ENCODE data around the gene SLC10A7.

The SLC10A7 gene

DNA sequence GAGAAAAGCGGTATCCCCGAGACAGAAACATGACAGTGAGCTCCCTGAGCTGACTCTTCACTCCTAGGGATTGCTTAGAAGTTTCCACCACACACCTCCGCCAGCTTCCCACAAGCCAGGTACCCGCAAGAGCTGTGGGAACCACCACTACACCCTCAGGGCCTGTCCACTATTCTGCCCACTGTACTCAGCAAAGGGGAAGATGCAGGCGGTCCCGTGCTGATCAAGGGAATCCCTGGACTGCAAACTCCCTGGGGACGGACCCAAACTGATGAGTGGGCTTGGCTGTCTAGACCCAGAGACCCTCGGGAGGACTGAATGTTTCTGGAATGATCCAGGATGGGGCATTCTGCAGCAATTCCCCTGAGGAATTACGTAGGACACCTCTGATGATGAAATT, 277.2 kb downstream of the SLC10A7 start:
- Histone ChIP-seq H3K9me2 (replicated peaks; ENCODE audit: insufficient read depth, low read length) (no peaks in the 10 kb centered on the region), H4K20me1 (ENCODE audit: low read depth, low read length) (no peaks in the 10 kb centered on the region), H2AFZ (ENCODE audit: low read depth, low read length, severe bottlenecking) (no peak overlapping the region), H3K9ac (ENCODE audit: low read length) (no peak overlapping the region), H3K4me3 (ENCODE audit: insufficient read depth, low read length, poor library complexity, severe bottlenecking) (no peak overlapping the region), H3K79me2 (ENCODE audit: insufficient read depth, low read length) (no peaks in the 10 kb centered on the region), H3K36me3 (ENCODE audit: low read length) (no peaks in the 10 kb centered on the region), H3K4me2 (ENCODE audit: low read depth, low read length, poor library complexity, severe bottlenecking) (no peak overlapping the region), H3K9me3 (ENCODE audit: insufficient read depth, low read length) (no peaks in the 10 kb centered on the region), H3F3A (ENCODE audit: insufficient read depth) (no peaks in the 10 kb centered on the region), H3K27me3 (ENCODE audit: low read length) (no peaks in the 10 kb centered on the region), H3K27ac (ENCODE audit: low read depth, low read length) (no peak overlapping the region)
- TF ChIP-seq CTCF (IDR thresholded peaks at IDR 0.05; ENCODE audit: insufficient read depth, low read length, poor library complexity, severe bottlenecking) (no peak), EZH2phosphoT487 (conservative IDR thresholded peaks at IDR 0.05; ENCODE audit: low read length) (no peak)

DNA sequence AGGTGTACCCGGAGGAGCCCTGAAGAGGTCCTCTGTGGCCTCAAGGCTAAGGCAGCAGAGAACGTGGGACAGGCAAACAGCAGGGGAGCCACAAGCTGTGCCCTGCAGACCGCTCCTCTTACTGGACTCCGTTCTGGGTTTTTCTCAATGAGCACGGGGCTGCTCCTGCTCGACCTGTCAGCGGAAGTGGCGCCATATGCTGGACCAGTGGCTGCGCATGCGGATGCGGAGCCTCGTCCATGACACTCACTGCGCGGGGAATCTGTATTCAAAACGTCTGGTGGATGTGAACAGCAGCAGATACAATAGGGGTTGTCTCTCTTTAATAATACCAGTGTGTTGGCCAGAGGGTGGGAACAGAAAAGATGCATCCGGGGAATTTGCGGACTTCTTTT, 277.9 kb downstream of the SLC10A7 start:
- peak overlapping the region; percentile 11 for H3K4me2 ChIP-seq (ENCODE audit: low read depth, low read length, poor library complexity, severe bottlenecking)
- no peak overlapping the region for H3K27ac ChIP-seq (ENCODE audit: low read depth, low read length)
- H3K36me3 ChIP-seq (ENCODE audit: low read length): no peaks in the 10 kb centered on the region

GRCh38 chr4:146243141-146243882, 278.4 kb downstream of the SLC10A7 start:
- Histone ChIP-seq H3K9me3 (ENCODE audit: insufficient read depth, low read length) (no peaks in the 10 kb centered on the region), H2AFZ (ENCODE audit: low read depth, low read length, severe bottlenecking) (peak overlapping the region; percentile 4), H3K79me2 (ENCODE audit: insufficient read depth, low read length) (no peaks in the 10 kb centered on the region), H3K36me3 (ENCODE audit: low read length) (no peaks in the 10 kb centered on the region), H3K9ac (ENCODE audit: low read length) (no peak overlapping the region), H3K27ac (ENCODE audit: low read depth, low read length) (no peak overlapping the region), H3K27me3 (ENCODE audit: low read length) (no peaks in the 10 kb centered on the region), H3K9me2 (replicated peaks; ENCODE audit: insufficient read depth, low read length) (no peaks in the 10 kb centered on the region), H3K4me2 (ENCODE audit: low read depth, low read length, poor library complexity, severe bottlenecking) (peak overlapping the region; percentile 11), H4K20me1 (ENCODE audit: low read depth, low read length) (no peaks in the 10 kb centered on the region), H3F3A (ENCODE audit: insufficient read depth) (no peaks in the 10 kb centered on the region), H3K4me3 (ENCODE audit: insufficient read depth, low read length, poor library complexity, severe bottlenecking) (no peak overlapping the region)
- TF ChIP-seq CTCF (IDR thresholded peaks at IDR 0.05; ENCODE audit: insufficient read depth, low read length, poor library complexity, severe bottlenecking): peak; percentile 77
- no peak for TF ChIP-seq EZH2phosphoT487 (conservative IDR thresholded peaks at IDR 0.05; ENCODE audit: low read length)

More for the DNA sequence above, 277.9 kb downstream of the SLC10A7 start:
- Histone ChIP-seq H2AFZ (ENCODE audit: low read depth, low read length, severe bottlenecking) (peak overlapping the region; percentile 4), H3K9ac (ENCODE audit: low read length) (no peak overlapping the region), H3K79me2 (ENCODE audit: insufficient read depth, low read length) (no peaks in the 10 kb centered on the region), H4K20me1 (ENCODE audit: low read depth, low read length) (no peaks in the 10 kb centered on the region), H3K27me3 (ENCODE audit: low read length) (no peaks in the 10 kb centered on the region), H3K9me3 (ENCODE audit: insufficient read depth, low read length) (no peaks in the 10 kb centered on the region), H3F3A (ENCODE audit: insufficient read depth) (no peaks in the 10 kb centered on the region), H3K4me3 (ENCODE audit: insufficient read depth, low read length, poor library complexity, severe bottlenecking) (no peak overlapping the region), H3K9me2 (replicated peaks; ENCODE audit: insufficient read depth, low read length) (no peaks in the 10 kb centered on the region)
- no peak for TF ChIP-seq CTCF (IDR thresholded peaks at IDR 0.05; ENCODE audit: insufficient read depth, low read length, poor library complexity, severe bottlenecking)
- TF ChIP-seq EZH2phosphoT487 (conservative IDR thresholded peaks at IDR 0.05; ENCODE audit: low read length): no peak

Measured in SU-DHL-6 (cell line).